Ovary (tissue), 9 donors: Measurements from ENCODE around the gene DTX4. TPM values are rescaled to one million over a fixed set of nuclear protein-coding genes. Genes with fewer than 3 reads are reported as not detected.

ENCODE experiments used
- DNase-seq, 5 donors: peaks; one replicate each; pipeline ENCODE4 v3.0.0-alpha.2; 2019 to 2020
- H3K27ac ChIP-seq, 2 donors: fragments of 200-600 bp; one replicate each; pipeline versions ENCODE4 v1.5.1 to v1.8.0; 2019 to 2022
- H3K27me3 ChIP-seq: fragments of 200-600 bp; one replicate; pipeline ENCODE4 v1.8.0; 2022
- H3K36me3 ChIP-seq: fragments of 200-600 bp; sonication (generic); one replicate; pipeline ENCODE4 v1.5.1; 2019
- H3K4me1 ChIP-seq: one replicate; pipeline ENCODE4 v1.8.1; 2013; ENCODE audit warnings: mild to moderate bottlenecking, moderate library complexity; ENCODE audit not compliant: insufficient read depth
- H3K4me3 ChIP-seq: fragments of 200-600 bp; sonication (generic); one replicate; pipeline ENCODE4 v1.5.1; 2017
- H3K9me3 ChIP-seq, 2 donors: fragments of 200-600 bp in 1 of 2; sonication (generic) in 1 of 2; one replicate each; pipeline versions ENCODE4 v1.5.1 to v1.8.1; 2013 to 2019; ENCODE audit warnings: mild to moderate bottlenecking in 1 of 2, moderate library complexity in 1 of 2
- EP300 ChIP-seq: sonication (generic); formaldehyde crosslinking; IDR thresholded peaks from one replicate; pipeline ENCODE4 v1.6.1; 2017; ENCODE audit warnings: antibody characterized with exemption
- POLR2A ChIP-seq: fragments of 450-650 bp; IDR thresholded peaks from one replicate; pipeline ENCODE4 v1.6.1; 2017; ENCODE audit warnings: antibody characterized with exemption, mild to moderate bottlenecking, moderate library complexity
- WGBS, 3 donors: extraction: QIAGEN DNeasy Blood & Tissue Kit in 1 of 3; methylation state at CpG; one replicate each; pipeline versions ENCODE4 v1.1.5 to v1.1.7; 2013 to 2017; 5-methylcytosine and 5-hydroxymethylcytosine counted together
- intact Hi-C, 4 donors: fragments of 100-400 bp; cut with DNase I; formaldehyde crosslinking; loops; one replicate each; pipeline versions ENCODE4 v1.11.0 to v1.15.1; 2022 to 2023
- polyA plus RNA-seq, 2 donors: library from polyadenylated mRNA; stranded (reverse); fragments of 200-250 nt in 1 of 2; fragments of 350-450 nt in 1 of 2; fragmentation: Illumina TruSeq in 1 of 2; extraction: RNeasy Lipid Tissue Mini Kit (QIAGEN cat#74804) in 1 of 2; gene quantifications; one replicate each; pipeline ENCODE4 v1.2.3, GENCODE V29; 2013 to 2014
- total RNA-seq, 7 donors: library from RNA; depleted of rRNA in 2 of 7; stranded (reverse); fragments of >200 nt in 2 of 7; fragmentation: NEBNext Ultra II Directional in 3 of 7; extraction: Animal tissue kit (Norgen Biotek cat#: 25700) in 3 of 7; gene quantifications; one replicate each; pipeline versions ENCODE4 v1.1.0 to v1.2.4, GENCODE V29; 2016 to 2023
- TF ChIP-seq, protein P1 (sequence below), 3 donors: fragments of 450-650 bp in 2 of 3; fragments of 200-600 bp in 1 of 3; IDR thresholded peaks; one replicate each; pipeline versions ENCODE4 v1.5.1 to v1.8.0; 2016 to 2022; ENCODE audit warnings: antibody characterized with exemption in 3 of 3, mild to moderate bottlenecking in 1 of 3
- donor health status: DM: no; HTN: no; CAD: no; lungs with moderate emphysema.
- donor health status: DM: no; HTN: no; CAD: no.
- donor health status: Bipolar disorder and iron deficiency.
- donor health status: DM: yes; HTN: yes; CAD: no.
- donor health status: DM: no; HTN: no; CAD: no.
- donor health status: DM: yes; HTN: yes; CAD: no.

Gene DTX4
- total and polyA plus RNA-seq, 9 donors: 6.1 to 21.5 (median 16.9) TPM

DNA sequence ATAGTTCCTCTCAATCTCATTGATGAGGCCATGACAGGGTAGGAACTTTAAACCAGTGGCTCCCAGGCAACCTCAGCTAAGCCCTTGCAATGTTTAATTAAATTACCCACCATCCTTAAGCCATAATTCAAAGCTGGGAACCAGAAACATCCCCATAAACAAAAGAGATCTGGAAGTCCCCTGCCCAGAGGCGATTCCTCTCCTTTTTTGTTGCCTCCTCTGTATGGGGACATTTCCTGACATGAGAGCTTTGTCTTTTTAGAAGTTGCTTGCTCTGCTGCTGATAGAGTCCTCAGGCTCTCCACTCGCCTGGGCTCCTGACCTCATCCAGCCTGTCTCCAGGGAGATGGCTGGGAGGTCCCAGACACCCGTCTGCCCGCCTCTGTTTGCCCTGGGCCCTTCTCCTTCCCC lies 3.2 kb downstream of the DTX4 start:
- Histone ChIP-seq H3K4me1 (peaks cover 22% of the 10 kb centered on the region), H3K27ac (peak overlapping the region; percentile 31 to 80), H3K27me3 (no peaks in the 10 kb centered on the region), H3K9me3 (no peaks in the 10 kb centered on the region), H3K4me3 (no peak overlapping the region), H3K36me3 (no peaks in the 10 kb centered on the region)
- TF ChIP-seq EP300: no peak
- TF ChIP-seq, protein P1, sequence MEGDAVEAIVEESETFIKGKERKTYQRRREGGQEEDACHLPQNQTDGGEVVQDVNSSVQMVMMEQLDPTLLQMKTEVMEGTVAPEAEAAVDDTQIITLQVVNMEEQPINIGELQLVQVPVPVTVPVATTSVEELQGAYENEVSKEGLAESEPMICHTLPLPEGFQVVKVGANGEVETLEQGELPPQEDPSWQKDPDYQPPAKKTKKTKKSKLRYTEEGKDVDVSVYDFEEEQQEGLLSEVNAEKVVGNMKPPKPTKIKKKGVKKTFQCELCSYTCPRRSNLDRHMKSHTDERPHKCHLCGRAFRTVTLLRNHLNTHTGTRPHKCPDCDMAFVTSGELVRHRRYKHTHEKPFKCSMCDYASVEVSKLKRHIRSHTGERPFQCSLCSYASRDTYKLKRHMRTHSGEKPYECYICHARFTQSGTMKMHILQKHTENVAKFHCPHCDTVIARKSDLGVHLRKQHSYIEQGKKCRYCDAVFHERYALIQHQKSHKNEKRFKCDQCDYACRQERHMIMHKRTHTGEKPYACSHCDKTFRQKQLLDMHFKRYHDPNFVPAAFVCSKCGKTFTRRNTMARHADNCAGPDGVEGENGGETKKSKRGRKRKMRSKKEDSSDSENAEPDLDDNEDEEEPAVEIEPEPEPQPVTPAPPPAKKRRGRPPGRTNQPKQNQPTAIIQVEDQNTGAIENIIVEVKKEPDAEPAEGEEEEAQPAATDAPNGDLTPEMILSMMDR (IDR thresholded peaks at IDR 0.05): no peak
- no peak for TF ChIP-seq POLR2A
- peak in 1 of 5 donors; percentile 35 for DNase-seq
- intact Hi-C loops: loop anchor here in 1 of 4 donors (10.0 kb wide), 1 partner anchor 110 kb away; no protein-coding TSS in a partner anchor
- 48 to 54% (median 51%) methylated on average over 4 of the region's 4 CpGs for WGBS, 3 donors

DNA sequence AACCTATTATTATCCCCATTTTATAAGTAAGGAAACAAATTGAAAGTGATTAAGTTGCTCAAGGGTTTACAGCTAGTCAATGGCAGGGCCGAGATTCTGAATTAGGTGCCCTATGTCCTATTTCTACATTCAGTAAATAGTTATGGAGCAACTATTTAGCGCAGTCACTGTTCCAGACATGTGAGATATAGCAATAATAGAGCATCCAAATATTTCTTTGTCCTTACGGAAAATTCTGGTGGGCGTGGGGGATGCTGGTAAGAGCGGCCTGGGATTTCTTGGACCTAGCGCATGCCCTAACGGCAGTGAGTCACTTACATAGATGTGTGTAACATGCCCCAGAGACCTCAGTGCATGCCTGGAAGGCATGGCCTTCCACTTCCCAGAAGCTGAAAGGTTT lies 4.4 kb downstream of the DTX4 start:
- TF ChIP-seq, protein P1 (IDR thresholded peaks at IDR 0.05): no peak
- no peak for TF ChIP-seq POLR2A
- no peak for TF ChIP-seq EP300
- H3K27me3 ChIP-seq: no peaks in the 10 kb centered on the region
- WGBS, 3 donors: 68 to 83% (median 82%) methylated on average over 7 of the region's 7 CpGs
- no peak overlapping the region for H3K4me3 ChIP-seq
- H3K36me3 ChIP-seq: no peaks in the 10 kb centered on the region
- intact Hi-C loops: loop anchor here in 1 of 4 donors (10.0 kb wide), 1 partner anchor 108 kb away; no protein-coding TSS in a partner anchor
- H3K27ac ChIP-seq: peak overlapping the region in 1 of 2 donors; percentile 66
- peak in 1 of 5 donors; percentile 43 for DNase-seq
- H3K4me1 ChIP-seq: peaks cover 22% of the 10 kb centered on the region
- H3K9me3 ChIP-seq: no peaks in the 10 kb centered on the region

DNA sequence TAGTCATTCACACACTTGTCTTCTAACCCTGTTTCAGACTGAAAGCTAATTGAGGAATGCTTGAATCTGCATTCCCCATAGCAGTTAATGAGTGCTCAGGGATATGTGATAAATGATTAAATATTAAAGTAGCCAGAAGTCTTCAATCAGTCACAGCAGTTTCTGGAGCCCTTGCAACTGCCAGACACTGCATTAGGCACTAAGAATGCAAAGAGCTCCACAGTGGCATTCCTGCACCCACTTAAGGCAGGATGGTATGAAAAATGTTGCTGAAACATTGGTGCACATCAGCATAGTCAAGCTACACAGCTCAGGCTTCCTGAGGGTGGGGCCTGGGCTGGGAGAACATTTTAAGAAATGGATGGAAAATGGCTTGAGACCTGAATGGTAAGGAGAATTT lies 6.5 kb downstream of the DTX4 start:
- Histone ChIP-seq H3K36me3 (no peaks in the 10 kb centered on the region), H3K9me3 (no peaks in the 10 kb centered on the region), H3K4me3 (no peak overlapping the region), H3K4me1 (peaks cover 23% of the 10 kb centered on the region), H3K27ac (no peak overlapping the region), H3K27me3 (no peaks in the 10 kb centered on the region)
- TF ChIP-seq, protein P1 (IDR thresholded peaks at IDR 0.05): no peak
- no peak for TF ChIP-seq POLR2A
- TF ChIP-seq EP300: no peak
- intact Hi-C loops: loop anchor here in 1 of 4 donors (10.0 kb wide), 1 partner anchor 106 kb away; no protein-coding TSS in a partner anchor
- no peak for DNase-seq

DNA sequence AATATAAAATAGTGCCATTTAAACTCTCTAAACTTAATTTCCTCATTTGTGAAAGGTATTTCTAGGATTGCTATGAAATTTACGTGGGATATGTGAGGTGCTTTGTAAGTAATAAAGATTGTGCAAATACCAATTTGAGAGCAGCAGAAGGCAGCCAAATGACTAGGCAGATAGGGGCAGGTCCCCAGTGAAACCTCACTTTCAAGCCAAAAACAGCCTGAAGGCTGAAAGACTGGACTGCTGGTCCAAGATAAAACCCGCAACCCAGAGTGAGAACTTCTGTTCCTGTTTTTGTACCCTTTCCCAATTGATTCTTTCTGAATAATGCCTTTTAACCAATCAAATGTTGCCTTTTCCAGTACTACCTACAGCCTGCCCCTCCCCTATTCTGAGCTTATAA lies 7.2 kb downstream of the DTX4 start:
- no peak for DNase-seq
- Histone ChIP-seq H3K9me3 (no peaks in the 10 kb centered on the region), H3K4me3 (no peak overlapping the region), H3K36me3 (no peaks in the 10 kb centered on the region), H3K27ac (no peak overlapping the region), H3K4me1 (peaks cover 27% of the 10 kb centered on the region), H3K27me3 (no peaks in the 10 kb centered on the region)
- intact Hi-C loops: loop anchor here in 1 of 4 donors (10.0 kb wide), 1 partner anchor 106 kb away; no protein-coding TSS in a partner anchor
- TF ChIP-seq POLR2A: no peak
- no peak for TF ChIP-seq EP300
- TF ChIP-seq, protein P1 (IDR thresholded peaks at IDR 0.05): no peak
- 93 to 97% (median 93%) methylated on average over 2 of the region's 2 CpGs for WGBS, 3 donors
